Fibroblast of the aortic adventitia (primary cell): ENCODE measurements around the gene TEX19. TPM values are rescaled to one million over a fixed set of nuclear protein-coding genes. Genes with fewer than 3 reads are reported as not detected.

Experiments
- DNase-seq: peaks from one replicate; pipeline ENCODE4 v3.0.0-alpha.2; 2010; ENCODE audit warnings: low read depth
- H3K4me3 ChIP-seq: 2 replicates; pipeline ENCODE4 v1.5.1; 2011; ENCODE audit warnings: low read depth, mild to moderate bottlenecking, control low read depth, low read length, moderate library complexity
- CTCF ChIP-seq: IDR thresholded peaks from 2 replicates; pipeline ENCODE4 v1.5.1; 2011; ENCODE audit warnings: mild to moderate bottlenecking, low read length, control low read depth, inconsistent platforms; ENCODE audit not compliant: insufficient read depth
- total RNA-seq: library from RNA; depleted of rRNA; stranded (reverse); fragments of >200 nt; gene quantifications from 2 replicates; pipeline ENCODE4 v1.2.3, GENCODE V29; 2012; ENCODE audit warnings: low replicate concordance

TEX19 gene
- total RNA-seq, 1 donor, result not detected

GRCh38 chr17:82322526-82323453 is 36.3 kb upstream of the TEX19 start:
- no peak for TF ChIP-seq CTCF
- no peak for DNase-seq
- H3K4me3 ChIP-seq, result no peak overlapping the region

GRCh38 chr17:82323514-82324234 is 35.4 kb upstream of the TEX19 start:
- no peak for DNase-seq
- no peak overlapping the region for H3K4me3 ChIP-seq
- TF ChIP-seq CTCF, result no peak

GRCh38 chr17:82324566-82325285 is 34.3 kb upstream of the TEX19 start:
- no peak for DNase-seq
- no peak overlapping the region for H3K4me3 ChIP-seq
- TF ChIP-seq CTCF, result no peak

- DNase-seq, result no peak
- TF ChIP-seq CTCF, result no peak
- no peak overlapping the region for H3K4me3 ChIP-seq
These were observed 33.5 kb upstream of the TEX19 start for GRCh38 chr17:82325286-82326180.

- no peak for TF ChIP-seq CTCF
- no peak for DNase-seq
These were observed 31.8 kb upstream of the TEX19 start for GRCh38 chr17:82327289-82327688.

GRCh38 chr17:82327757-82328140 is 31.3 kb upstream of the TEX19 start:
- no peak for TF ChIP-seq CTCF
- H3K4me3 ChIP-seq, result no peak overlapping the region
- DNase-seq, result no peak

More at GRCh38 chr17:82327289-82327688, 31.8 kb upstream of the TEX19 start:
- no peak overlapping the region for H3K4me3 ChIP-seq
